Sigmoid colon (tissue), 4 donors: ENCODE data around the gene TSC22D1.
A peak's percentile ranks its signal among the peaks of the same experiment; 100 is the strongest.

Experiments used
- EP300 ChIP-seq, 4 donors: sonication (generic); formaldehyde crosslinking; IDR thresholded peaks; one replicate each; pipeline ENCODE4 v1.6.1; 2017; ENCODE audit warnings: antibody characterized with exemption in 4 of 4
- POLR2A ChIP-seq, 2 donors: fragments of 450-650 bp; IDR thresholded peaks; one replicate each; pipeline ENCODE4 v1.6.1; 2016; ENCODE audit warnings: antibody characterized with exemption in 2 of 2, mild to moderate bottlenecking in 2 of 2, moderate library complexity in 2 of 2
- POLR2AphosphoS5 ChIP-seq, 4 donors: sonication (generic); formaldehyde crosslinking; IDR thresholded peaks; one replicate each; pipeline ENCODE4 v1.6.1; 2017; ENCODE audit warnings: antibody characterized with exemption in 4 of 4
- TF ChIP-seq, protein P1 (sequence below), 4 experiments: fragments of 450-650 bp in 3 of 4; fragments of 200-600 bp in 1 of 4; IDR thresholded peaks; one replicate each; pipeline ENCODE4 v1.5.1; 2016 to 2019; ENCODE audit warnings: antibody characterized with exemption in 4 of 4, mild to moderate bottlenecking in 3 of 4, moderate library complexity in 2 of 4

DNA sequence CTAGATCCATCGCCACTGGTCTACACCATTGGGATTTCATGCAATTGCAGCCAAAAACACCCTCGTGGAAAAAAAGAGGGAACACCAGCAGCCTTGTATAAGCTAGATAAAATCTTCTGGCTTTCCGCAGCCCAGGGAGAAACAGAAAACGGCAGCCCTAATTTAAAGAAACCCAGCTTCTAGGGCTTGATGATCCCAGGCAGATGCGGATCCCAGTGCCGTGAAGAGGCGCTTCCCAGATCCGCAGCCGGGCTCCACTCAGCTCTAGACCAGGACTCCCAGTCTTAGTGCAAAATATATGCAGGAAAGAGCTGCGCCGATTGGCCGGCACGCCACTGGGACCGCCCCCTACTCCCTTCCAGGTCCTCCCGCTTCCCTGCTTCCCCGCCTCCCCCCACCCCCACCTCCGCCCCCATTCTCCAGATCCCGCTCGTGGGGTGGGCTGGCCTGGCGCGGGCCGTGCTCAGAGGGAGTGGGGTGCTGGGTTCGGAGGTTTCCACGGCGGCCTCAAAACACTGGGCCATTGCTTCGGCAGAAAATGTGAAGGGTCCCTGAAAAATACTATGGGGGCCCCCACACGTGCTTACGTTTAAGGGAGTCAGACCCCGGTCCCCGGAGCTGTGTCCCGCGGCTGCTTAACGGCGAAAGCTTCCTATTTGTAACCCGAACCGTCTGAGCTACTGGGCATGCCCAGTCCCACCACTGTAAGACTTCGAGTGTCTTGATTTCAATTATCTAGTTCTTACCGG lies 139.4 kb downstream of the TSC22D1 start:
- peak; percentile 99 for TF ChIP-seq POLR2A (IDR thresholded peaks at IDR 0.05)
- TF ChIP-seq, protein P1, sequence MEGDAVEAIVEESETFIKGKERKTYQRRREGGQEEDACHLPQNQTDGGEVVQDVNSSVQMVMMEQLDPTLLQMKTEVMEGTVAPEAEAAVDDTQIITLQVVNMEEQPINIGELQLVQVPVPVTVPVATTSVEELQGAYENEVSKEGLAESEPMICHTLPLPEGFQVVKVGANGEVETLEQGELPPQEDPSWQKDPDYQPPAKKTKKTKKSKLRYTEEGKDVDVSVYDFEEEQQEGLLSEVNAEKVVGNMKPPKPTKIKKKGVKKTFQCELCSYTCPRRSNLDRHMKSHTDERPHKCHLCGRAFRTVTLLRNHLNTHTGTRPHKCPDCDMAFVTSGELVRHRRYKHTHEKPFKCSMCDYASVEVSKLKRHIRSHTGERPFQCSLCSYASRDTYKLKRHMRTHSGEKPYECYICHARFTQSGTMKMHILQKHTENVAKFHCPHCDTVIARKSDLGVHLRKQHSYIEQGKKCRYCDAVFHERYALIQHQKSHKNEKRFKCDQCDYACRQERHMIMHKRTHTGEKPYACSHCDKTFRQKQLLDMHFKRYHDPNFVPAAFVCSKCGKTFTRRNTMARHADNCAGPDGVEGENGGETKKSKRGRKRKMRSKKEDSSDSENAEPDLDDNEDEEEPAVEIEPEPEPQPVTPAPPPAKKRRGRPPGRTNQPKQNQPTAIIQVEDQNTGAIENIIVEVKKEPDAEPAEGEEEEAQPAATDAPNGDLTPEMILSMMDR (IDR thresholded peaks at IDR 0.05), result no peak
- TF ChIP-seq EP300 (IDR thresholded peaks at IDR 0.05), result peak in 1 of 4 donors; percentile 28
- peak; percentile 99 to 100 (median 100) for TF ChIP-seq POLR2AphosphoS5 (IDR thresholded peaks at IDR 0.05)
